ENCODE data around the gene PPP4R3B. TPM values are rescaled to one million over a fixed set of nuclear protein-coding genes. Genes with fewer than 3 reads are reported as not detected.

The PPP4R3B gene
- polyA plus RNA-seq (ENCODE audit: insufficient read length in 10 of 10), result 10 to 100 TPM; 36.6 to 50.3 (median 44.8) TPM
- long read RNA-seq, donor 1, result 0 reads
- long read RNA-seq, donor 2, full-length matches to known transcripts, result 1 of 1 reads
- long read RNA-seq, donor 2, partial matches to known transcripts, result 0 of 1 reads
- long read RNA-seq, donor 2, other reads (novel, unspliced or antisense), result 0 of 1 reads
- long read RNA-seq, donor 3, result 0 reads
- long read RNA-seq, donor 4, result 0 reads
- long read RNA-seq, donor 5, full-length matches to known transcripts, result 1 of 10 reads
- long read RNA-seq, donor 5, partial matches to known transcripts, result 9 of 10 reads
- long read RNA-seq, donor 5, other reads (novel, unspliced or antisense), result 0 of 10 reads
- long read RNA-seq, donor 6, full-length matches to known transcripts, result 2 of 18 reads
- long read RNA-seq, donor 6, partial matches to known transcripts, result 16 of 18 reads
- long read RNA-seq, donor 6, other reads (novel, unspliced or antisense), result 0 of 18 reads
- long read RNA-seq, donor 7, result 0 reads
- long read RNA-seq, donor 8, full-length matches to known transcripts, result 2 of 14 reads
- long read RNA-seq, donor 8, partial matches to known transcripts, result 12 of 14 reads
- long read RNA-seq, donor 8, other reads (novel, unspliced or antisense), result 0 of 14 reads
- long read RNA-seq, donor 9, result 0 reads

- DNase-seq, result peak; percentile 100
Observed at GRCh38 chr2:55617175-55618024, at the start of gene PPP4R3B. TSS of gene PPP4R3B (minus strand) at chr2:55617622. CDS start at chr2:55617285, 337 bp downstream.

DNA sequence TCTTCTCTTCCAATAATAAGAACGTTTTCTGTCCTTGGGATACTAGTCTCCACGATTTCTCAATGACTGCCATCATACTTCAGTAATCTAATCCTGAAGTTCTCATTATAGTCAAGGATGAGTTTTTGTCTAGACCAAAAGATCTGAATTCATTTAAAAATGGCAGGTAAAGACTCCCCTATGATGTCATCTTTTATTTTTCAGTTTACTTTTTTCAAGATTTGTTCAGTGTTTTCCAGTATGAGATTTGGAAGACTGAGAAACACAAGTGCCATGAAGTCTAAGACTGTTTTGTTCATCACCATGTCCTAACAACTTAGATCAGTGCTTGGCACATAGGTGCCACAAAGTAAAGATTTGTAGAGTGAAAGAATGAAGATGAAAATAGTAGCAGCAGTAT is 35.8 kb upstream of the PPP4R3B start:
- no peak for DNase-seq

DNA sequence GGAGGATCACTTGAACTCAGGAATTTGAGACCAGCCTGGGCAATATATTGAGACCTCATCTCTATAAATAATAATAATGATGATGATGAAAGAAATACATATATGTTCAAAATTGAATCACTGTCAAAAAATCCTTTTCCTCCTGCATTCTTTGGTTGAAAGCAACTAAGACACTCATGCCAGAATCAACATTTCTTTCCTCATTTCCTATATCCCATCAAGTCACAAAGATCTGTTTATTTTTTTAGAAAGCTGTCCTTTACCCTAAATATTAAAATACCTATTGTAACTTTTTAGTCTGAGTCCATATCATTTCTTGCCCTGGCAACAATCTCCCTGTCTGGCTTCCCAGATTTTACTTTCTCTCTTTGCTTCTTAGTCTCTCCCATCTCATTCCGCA is 31.8 kb upstream of the PPP4R3B start:
- no peak for DNase-seq

DNA sequence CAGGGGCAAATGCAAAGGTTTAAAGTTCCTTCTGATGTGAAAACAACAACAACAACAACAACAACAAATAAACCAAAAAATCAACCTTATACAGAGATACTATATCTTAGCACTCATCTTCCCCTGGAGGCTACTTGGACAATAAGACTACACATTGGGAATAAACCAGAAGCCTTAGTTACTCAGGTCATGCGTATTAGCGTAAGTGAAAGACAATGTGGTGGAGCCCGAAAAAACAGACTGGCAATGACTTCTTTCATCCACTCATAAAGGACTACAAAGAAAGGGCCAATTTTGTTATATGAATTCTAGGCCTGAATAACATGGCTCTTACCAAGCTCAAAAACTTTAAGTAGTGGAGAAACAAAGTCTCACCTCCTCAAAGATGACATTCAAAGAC is 19.4 kb upstream of the PPP4R3B start:
- no peak for DNase-seq

GRCh38 chr2:55628931-55629330 is 11.5 kb upstream of the PPP4R3B start:
- DNase-seq, result no peak

- no peak for DNase-seq
Observed at GRCh38 chr2:55627915-55628314, 10.5 kb upstream of the PPP4R3B start.

- DNase-seq, result no peak
Observed at GRCh38 chr2:55621802-55622201, 4.4 kb upstream of the PPP4R3B start.

GRCh38 chr2:55620123-55620779 is 2.8 kb upstream of the PPP4R3B start:
- no peak for DNase-seq

GRCh38 chr2:55618275-55619055 is 1.0 kb upstream of the PPP4R3B start:
- DNase-seq, result peak; percentile 52 to 91 (median 69)

DNA sequence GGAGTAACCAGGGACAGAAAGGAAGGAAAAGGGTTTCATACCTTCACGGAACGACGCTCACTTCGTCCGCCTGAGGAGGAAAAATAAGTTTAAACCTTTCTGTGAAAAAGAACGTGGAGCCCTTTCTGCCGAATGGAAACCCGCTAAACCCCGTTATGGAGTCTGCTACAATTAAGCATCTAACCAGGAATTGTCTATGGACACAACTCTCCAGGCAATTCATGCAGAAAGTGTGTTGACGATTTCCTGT is 528 bp upstream of the PPP4R3B start:
- no peak for DNase-seq

DNA sequence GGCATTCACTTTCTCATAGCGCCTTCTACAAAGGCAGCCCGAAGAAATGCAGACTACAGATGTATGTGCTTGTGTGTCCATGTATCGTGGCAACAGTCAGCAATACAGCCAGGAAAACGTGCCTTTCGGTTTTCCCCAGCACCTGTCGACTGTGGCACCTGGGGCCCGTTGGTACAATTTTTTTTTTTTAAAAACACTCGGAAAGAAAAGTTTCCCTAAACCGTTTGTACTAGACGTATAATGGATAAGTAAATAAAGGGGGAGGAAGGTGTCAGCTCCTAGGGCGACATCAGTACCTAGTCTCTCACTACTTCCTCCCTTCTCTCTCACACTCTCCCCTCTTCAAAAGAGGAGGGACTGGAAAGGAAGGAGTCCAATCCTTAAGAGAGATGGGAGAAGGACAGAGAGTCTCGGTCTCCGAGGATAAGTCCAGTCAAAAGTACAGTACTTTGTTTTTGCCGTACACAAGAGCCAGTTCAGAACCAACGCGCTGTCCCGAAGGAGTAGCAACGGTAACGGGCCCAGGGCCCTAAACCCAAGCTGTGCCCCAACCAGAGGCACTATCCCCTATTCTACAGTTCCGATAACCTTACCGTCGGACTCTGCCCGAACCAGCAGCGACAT is 759 bp downstream of the PPP4R3B start:
- peak; percentile 51 to 85 (median 52) for DNase-seq

DNA sequence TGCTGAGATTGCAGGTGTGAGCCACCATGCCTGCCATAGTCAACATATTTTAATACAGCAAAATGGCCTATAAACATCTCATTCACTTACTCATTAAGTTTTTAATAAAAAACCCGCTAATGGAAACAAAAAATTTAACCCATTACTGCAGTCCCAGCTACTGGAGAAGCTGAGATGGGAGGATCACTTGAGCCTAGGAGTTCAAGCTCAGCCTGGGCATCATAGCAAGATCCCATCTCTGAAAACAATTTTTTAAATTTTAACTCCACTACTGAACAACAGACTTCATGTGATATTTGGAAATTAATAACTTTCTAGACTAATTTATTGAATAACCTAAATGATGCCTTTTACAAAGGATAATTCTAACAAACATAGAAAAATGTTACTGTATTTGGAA is 5.4 kb downstream of the PPP4R3B start:
- DNase-seq, result no peak

DNA sequence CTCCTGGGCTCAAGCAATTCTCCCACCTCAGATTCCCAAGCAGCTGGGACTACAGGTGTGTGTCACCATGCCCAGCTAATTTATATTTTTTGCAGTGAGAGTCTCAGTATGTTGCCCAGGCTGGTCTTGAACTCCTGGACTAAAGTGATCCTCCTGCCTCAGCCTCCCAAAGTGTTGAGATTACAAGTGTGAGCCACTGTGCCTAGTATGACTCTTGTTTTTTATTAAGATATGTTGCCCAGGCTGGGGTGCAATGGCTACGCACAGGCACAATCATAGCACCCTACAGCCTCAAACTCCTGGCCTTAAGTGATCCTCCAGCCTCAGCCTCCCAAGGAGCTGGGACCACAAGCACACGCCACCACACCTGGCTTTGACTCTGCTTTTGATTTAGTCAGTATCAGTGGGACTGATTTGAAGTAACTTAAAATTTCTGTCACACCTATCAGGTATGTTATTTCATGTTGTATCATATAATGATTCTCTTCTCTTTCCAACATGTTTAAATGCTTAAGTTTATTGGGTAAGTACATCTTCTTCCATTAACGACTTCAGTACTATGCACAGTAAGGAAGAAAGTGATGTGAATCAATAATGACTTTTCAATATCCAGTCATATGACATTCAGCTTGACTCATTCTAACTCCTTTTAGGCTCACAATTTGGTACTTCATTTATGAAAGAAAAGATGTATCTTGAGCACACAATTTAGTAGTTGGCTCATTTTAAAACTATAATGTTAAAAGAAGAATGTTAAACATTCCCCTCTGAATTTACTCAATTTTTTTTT is 6.3 kb downstream of the PPP4R3B start:
- no peak for DNase-seq

GRCh38 chr2:55609938-55610578 is 7.4 kb downstream of the PPP4R3B start:
- no peak for DNase-seq

DNA sequence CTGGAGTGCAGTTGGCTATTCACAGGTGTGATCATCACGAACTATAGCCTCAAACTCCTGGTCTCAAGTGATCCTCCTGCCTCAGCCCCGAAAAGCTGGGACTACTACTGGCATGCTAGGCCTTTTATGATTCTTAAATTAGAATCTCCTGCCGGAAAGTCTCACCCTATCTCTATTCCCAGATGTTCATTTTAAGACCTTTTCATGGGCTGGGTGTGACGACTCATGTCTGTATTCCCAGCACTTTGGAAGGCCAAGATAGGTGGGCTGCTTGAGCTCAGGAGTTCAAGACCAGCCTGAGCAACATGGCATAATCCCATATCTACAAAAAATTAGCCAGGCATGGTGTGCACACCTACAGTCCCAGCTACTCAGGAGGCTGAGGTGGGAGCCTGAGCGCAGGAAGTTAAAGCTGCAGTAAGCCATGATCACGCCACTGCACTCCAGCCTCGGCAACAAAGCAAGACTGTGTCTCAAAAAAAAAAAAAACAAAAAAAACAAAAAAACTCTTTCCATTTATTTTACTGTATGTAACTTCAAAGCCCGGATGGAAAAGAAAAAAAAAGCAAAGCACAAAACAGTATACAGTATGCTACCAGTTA is 8.1 kb downstream of the PPP4R3B start:
- no peak for DNase-seq

GRCh38 chr2:55607717-55608116 is 9.7 kb downstream of the PPP4R3B start:
- no peak for DNase-seq

- DNase-seq, result no peak
Observed at GRCh38 chr2:55604027-55604565, 13.3 kb downstream of the PPP4R3B start.

DNA sequence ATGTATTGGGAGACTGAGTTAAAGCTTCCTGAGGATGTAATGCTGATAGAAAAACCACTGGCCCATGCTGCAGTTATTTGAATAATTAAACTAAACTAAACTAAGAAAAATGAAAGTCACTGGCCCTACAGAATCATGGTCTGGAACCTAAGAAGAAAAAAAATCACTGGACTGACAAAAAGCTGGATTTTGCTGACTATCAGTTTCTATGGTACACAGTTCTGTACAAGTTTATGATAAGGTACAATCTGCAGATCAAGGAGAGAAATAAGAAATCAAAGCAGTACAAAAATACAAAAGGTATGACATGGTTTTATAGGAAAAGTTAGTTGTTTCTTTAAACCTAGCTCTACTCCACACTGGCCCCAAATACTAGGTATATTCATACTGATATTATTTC is 15.6 kb downstream of the PPP4R3B start:
- no peak for DNase-seq

Data from muscle of back (tissue), 13 donors.